Measurements from ENCODE around the gene FER. TPM values are rescaled to one million over a fixed set of nuclear protein-coding genes. Genes with fewer than 3 reads are reported as not detected.

The FER gene
- total RNA-seq, 1 donor from 2014 or later = 27.2 TPM

DNA sequence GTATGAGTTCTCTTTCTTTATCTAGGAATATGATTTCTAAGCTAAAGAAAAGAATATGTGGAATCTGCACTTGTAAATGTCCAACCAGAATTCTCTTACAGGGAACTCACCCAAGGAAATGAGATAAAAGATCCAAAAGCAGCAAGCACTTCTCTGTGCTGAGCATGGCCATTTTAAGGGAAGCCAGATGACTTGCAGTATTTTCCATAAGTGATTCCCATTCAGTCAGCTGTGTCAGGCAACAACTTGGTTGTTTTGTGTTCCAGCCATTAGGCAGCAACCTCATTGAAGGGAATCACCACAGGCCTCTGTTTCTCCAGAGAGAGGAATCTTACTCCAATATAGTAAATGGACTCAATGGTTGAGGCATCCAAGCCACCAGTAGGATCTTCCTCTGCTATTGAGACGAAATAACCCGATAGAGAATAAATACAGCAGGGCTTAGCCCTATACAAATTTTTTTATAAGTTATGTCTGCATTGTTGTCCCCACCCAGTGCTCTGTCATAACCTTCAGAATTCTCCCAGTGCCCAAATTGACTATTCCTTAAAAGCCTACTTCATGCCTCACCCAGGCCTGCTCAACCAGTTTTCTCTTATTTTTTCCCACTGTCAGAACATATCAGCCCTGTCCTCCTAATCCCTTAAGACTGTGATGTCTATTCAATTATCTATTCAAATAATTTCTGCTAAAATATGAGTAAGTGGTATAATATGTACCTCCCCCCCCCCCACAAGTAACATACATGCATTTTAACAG lies 425.5 kb downstream of the FER start:
- DNase-seq (ENCODE audit: low spot score) = no peak

- peak; percentile 85 for DNase-seq (ENCODE audit: low spot score)
Measured at GRCh38 chr5:109177227-109177626, 429.5 kb downstream of the FER start.

DNA sequence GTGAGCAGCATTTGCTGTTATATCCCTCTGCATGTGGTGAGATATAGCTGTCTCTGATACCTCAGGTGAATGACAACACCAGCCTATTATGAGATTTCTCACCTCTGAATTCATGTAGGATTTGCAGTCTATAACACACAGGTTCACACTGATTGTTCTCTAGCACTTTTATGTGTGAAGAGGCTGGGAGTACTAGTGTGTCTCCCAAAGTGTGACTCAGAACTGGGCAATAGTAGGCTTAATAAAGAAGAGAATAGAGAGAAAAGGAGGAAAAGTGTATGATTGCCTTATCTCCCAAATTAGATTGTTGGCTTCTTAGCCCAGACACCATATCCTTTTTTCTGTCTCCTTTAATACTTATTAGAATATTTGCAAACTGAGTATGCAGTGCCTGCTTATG lies 430.1 kb downstream of the FER start:
- no peak for DNase-seq (ENCODE audit: low spot score)

DNA sequence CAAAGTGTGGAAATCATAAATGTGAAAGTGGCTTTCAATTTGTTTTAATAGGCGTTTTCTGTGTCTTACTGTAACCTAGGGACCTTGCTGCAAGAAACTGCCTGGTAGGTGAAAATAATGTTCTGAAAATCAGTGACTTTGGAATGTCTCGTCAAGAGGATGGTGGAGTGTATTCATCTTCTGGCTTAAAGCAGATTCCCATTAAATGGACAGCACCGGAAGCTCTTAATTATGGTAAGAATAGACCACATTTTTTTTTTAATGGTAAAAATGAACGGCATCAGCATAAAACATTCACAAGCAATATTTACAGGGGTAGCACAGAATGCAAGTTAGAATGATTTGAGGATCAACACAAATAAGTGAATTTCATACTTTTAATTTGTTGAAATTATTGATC lies 433.0 kb downstream of the FER start:
- no peak for DNase-seq (ENCODE audit: low spot score)

GRCh38 chr5:109186759-109187158 lies 439.1 kb downstream of the FER start:
- no peak for DNase-seq (ENCODE audit: low spot score)

DNA sequence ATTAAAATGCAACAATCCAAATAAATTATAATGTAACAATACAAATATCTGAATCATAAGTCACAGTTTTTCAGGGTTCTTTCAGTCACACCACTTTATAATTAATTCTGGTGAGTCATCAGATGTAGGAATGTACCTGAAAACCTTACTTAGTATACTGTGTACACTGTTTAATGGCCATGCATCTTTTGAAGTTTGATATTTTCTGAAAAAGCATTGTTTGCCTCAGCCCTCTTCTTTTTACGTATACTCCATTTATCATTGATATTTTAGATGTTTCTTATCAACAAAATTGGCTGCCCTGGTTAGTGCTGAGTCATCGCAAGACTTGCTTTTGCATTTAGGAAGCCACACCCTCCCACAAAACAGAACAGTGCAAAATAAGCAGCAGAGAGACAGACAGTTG lies 443.5 kb downstream of the FER start:
- DNase-seq (ENCODE audit: low spot score) = peak; percentile 72

GRCh38 chr5:109192027-109192426 lies 444.3 kb downstream of the FER start:
- no peak for DNase-seq (ENCODE audit: low spot score)

GRCh38 chr5:109192555-109193281 lies 445.0 kb downstream of the FER start:
- DNase-seq (ENCODE audit: low spot score) = no peak

DNA sequence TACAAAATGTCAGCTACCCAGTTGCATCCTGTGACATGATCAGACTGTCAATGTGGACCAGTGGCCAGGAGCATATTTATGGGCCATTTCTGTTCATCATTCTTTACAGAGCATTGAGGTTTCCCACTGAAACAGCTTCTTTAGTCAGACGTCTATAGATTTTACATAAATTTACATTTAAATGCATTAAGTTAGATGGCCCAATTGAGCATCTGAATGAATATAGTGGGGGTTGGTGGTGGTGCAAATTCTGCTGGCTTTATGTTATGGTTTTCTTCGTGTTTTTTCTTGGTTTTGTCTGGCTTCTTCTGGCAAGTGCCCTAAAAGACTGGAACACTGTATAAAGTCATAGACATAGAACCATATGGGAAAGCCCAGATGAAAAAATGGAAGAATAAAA lies 448.0 kb downstream of the FER start:
- no peak for DNase-seq (ENCODE audit: low spot score)

GRCh38 chr5:109196087-109196822 lies 448.6 kb downstream of the FER start:
- DNase-seq (ENCODE audit: low spot score) = no peak

DNA sequence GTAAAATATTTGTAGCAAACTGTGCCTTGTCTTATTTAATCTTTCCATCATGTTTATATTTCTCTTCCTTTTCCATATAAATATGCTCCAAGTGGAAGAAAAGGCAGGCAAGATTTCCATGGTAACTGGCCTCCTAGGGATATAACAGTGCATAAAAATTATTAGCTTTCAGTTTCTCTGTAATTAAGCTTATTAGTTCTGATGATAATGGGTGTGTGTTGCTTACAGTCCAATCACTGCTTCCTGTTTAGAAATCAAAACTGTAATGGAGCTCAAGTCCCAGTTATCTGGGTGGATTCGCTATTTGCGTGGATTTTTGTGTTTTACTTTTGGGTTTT lies 449.1 kb downstream of the FER start:
- DNase-seq (ENCODE audit: low spot score) = no peak

DNA sequence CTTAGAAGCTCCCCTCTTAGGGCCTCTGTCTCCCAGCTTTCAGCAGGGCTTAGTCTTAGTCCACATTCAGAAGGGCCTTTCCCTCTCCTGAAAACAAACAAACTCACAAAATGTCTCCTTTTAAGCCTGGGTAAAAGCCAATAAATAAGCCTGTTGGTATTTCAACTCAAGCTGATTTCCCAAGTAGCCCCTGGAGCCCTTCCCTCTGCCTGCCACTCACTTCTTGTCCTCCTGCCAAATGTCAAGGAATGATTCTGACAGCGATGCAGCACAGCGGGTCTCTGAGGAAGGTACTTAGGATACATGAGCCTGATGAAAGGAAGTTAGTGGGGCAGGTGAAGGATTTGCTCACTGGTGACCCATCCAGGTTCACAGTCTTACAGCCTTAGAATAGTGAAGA lies 451.6 kb downstream of the FER start:
- DNase-seq (ENCODE audit: low spot score) = no peak

DNA sequence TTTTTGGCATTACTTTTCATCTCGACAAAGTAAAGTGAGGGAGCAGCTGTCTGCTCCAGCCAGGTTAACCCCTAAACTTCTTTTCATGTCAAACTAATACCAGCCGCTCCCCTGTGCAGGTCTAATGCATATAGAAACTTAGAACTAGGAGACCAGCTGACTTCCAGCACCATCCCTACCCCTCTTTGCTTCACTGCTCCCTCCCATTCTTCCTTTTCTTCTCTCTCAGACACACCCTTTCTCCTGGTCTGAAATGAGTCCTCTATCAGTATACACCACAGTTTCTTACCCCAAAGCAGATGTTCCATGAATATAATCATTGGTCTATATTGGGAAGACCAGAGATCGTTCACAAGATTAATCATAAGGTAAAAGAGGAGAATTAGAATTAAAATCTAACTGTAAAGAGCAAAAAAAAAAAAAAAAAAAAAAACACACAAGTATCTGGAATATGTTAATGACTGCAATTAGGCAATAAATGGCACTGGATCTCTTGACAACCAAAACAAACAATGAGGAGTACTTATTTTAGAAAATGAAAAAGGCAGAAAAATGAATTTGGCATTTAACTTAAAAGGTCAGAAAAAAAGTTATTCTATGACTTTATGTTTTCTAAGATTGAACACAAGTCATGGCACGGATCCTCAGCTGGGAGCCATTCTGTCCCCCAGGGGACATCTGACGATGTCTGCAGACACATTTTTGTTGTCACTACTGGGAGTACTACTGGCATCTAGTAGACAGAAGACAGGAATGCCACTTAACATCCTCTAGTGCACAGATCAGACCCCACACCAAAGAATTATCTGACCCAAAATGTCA lies 452.3 kb downstream of the FER start:
- DNase-seq (ENCODE audit: low spot score) = no peak

- no peak for DNase-seq (ENCODE audit: low spot score)
Measured at GRCh38 chr5:109215040-109215439, 467.3 kb downstream of the FER start.

DNA sequence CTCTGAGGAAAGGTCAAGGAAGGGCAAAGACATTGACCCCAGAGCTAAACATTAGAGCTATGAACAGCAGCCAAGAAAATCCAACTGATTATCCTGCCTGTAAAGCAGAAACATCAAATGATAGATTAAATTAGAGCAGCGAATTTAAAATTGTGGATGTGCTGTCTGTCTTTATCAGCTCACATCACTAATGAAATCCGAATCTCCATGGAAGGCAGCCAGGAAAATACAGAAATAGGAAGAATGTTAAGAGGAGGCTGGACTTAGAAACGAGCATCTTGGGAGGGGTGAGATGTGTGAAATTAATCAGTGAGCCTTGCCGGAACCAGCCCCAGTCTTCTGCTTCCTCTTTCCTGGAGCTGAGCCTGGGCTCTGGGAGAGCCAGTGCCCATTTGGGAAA lies 471.1 kb downstream of the FER start:
- peak; percentile 32 for DNase-seq (ENCODE audit: low spot score)

DNA sequence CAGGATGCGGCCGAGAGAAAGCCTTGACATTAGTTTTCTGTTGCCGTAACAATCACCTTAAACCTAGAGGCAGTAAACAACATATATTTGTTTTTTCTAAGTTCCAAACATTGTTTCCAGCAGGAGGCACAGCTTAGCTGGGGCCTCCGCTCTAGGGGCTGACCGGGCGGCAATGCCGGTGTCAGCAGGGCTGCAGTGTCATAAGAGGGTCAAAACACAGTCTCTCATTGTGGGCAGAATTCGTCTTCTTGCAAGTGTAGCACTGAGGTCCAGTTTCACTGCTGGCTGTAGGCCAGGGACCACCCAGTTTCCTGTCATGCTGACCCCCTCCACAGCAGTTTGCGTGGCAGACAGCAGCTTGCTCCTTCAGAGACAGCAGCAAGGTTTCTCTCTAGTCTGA lies 475.8 kb downstream of the FER start:
- DNase-seq (ENCODE audit: low spot score) = no peak

GRCh38 chr5:109224276-109224882 lies 476.7 kb downstream of the FER start:
- no peak for DNase-seq (ENCODE audit: low spot score)

DNA sequence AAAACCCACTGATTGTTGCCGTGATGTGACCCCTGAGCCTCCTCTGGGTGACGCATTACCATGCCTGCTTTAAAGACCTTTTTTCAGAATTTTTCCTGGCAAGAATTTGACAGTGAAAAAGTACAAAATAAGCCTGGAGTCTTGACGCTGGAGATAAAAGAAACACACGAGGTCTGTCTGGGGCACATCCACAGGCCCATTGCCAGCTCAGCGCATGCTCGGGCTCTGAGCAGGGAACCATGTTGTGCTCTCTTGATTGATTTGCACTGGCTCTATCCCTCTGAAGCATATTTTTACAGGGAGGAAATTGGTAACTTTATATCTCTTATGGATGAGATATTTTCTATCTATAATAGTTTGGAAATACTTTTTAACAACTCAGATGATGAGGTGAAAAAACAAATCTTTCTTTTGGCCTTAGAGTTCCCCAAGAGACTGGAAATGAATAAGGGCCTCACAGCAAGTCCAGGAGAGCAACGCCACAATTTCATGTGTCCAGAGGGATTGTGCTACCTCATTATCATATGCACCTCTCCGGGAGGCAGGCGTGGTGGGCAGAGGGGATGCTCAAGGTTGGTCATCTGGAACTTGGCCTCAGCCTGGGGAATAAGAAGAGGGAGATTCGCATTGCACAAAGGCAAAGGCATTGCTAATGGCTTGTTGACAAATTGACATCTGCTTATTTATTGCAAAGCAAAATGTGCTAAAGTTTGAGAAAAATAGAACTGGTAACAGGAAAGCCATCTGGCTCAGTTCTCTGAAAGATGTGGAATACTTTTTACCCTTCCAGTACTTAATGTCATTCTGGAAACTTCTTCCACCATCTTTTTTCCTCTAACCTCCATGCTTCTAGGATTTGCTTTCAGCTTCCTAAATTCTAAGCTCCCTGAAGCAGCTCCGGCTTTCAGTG lies 478.3 kb downstream of the FER start:
- peak; percentile 82 for DNase-seq (ENCODE audit: low spot score)

DNA sequence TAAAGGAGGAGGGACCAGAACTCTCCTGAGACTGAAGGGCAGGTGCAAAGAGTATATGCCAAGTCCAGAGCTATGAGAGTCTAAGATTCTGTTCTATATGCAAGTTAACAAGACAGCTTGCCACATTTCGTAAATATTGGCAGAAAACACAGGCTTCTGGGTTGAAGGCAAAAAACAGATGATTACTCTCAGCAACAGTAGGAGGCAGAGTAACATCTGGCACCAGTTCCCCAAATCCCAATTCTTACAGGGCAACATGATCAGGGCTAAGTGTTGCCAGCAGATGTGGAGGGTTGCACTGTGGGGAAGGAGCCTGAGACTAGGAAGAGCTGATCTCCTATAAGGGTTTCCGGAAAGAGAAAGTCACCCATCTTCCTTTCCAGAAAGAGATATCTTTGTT lies 482.7 kb downstream of the FER start:
- DNase-seq (ENCODE audit: low spot score) = no peak

- no peak for DNase-seq (ENCODE audit: low spot score)
Measured at GRCh38 chr5:109231331-109231730, 483.6 kb downstream of the FER start.

All from umbilical cord (tissue), 2 donors.